B cell (primary cell): ENCODE data around the gene DOCK7.

Experiments used
- CTCF ChIP-seq: fragments of 200-600 bp; IDR thresholded peaks from one replicate; pipeline ENCODE4 v1.8.0; 2022; ENCODE audit warnings: antibody characterized with exemption, mild to moderate bottlenecking
- EZH2 ChIP-seq: IDR thresholded peaks from 2 replicates; pipeline ENCODE4 v1.6.1; 2012; ENCODE audit warnings: borderline replicate concordance, low read depth, mild to moderate bottlenecking, moderate library complexity, low read length; ENCODE audit not compliant: insufficient read depth, poor library complexity, severe bottlenecking

GRCh38 chr1:62436466-62437272, 251.5 kb downstream of the DOCK7 start, which contains the start of gene USP1:
- TF ChIP-seq CTCF: no peak
- no peak for TF ChIP-seq EZH2
